Measurements from ENCODE around the gene TNFRSF14.
A peak's percentile ranks its signal among the peaks of the same experiment; 100 is the strongest.
"Not testable (repeated sequence)": the region's sequence is repeated elsewhere in the genome, so short reads cannot be mapped to it uniquely, and the experiment has no call there.

The TNFRSF14 gene

GRCh38 chr1:2577565-2578075, 21.4 kb downstream of the TNFRSF14 start:
- ATAC-seq: peak; percentile 71
- peak overlapping the region; percentile 73 for H3K4me3 Mint-ChIP-seq
- H3K36me3 Mint-ChIP-seq; DNase-seq (ENCODE audit: low spot score in 2 of 2): not testable (repeated sequence)
- H3K27ac Mint-ChIP-seq: peak overlapping the region; percentile 98
- H3K4me1 Mint-ChIP-seq: peaks cover 58% of the 10 kb centered on the region
- H3K9me3 Mint-ChIP-seq: peaks cover 12% of the 10 kb centered on the region

GRCh38 chr1:2578758-2579118, 22.6 kb downstream of the TNFRSF14 start:
- Mint-ChIP-seq H3K36me3 (peaks cover 7% of the 10 kb centered on the region), H3K9me3 (peaks cover 4% of the 10 kb centered on the region), H3K4me3 (peak overlapping the region; percentile 73), H3K4me1 (peaks cover 65% of the 10 kb centered on the region), H3K27ac (peak overlapping the region; percentile 98)
- no peak for ATAC-seq
- no peak for DNase-seq (ENCODE audit: low spot score in 2 of 2)

- peaks cover 11% of the 10 kb centered on the region for H3K36me3 Mint-ChIP-seq
- peaks cover 3% of the 10 kb centered on the region for H3K9me3 Mint-ChIP-seq
- peak overlapping the region; percentile 77 for H3K27ac Mint-ChIP-seq
- DNase-seq (ENCODE audit: low spot score in 2 of 2): no peak
- no peak for ATAC-seq
- peak overlapping the region; percentile 41 for H3K4me3 Mint-ChIP-seq
- H3K4me1 Mint-ChIP-seq: peaks cover 83% of the 10 kb centered on the region
Observed at GRCh38 chr1:2580691-2581090, 24.5 kb downstream of the TNFRSF14 start.

GRCh38 chr1:2582391-2582790, 26.2 kb downstream of the TNFRSF14 start:
- DNase-seq (ENCODE audit: low spot score in 2 of 2) (no peak), ATAC-seq (no peak)
- peaks cover 3% of the 10 kb centered on the region for H3K9me3 Mint-ChIP-seq
- H3K4me1 Mint-ChIP-seq: peaks cover 73% of the 10 kb centered on the region
- peak overlapping the region; percentile 77 for H3K27ac Mint-ChIP-seq
- peak overlapping the region; percentile 41 for H3K4me3 Mint-ChIP-seq
- H3K36me3 Mint-ChIP-seq: peaks cover 17% of the 10 kb centered on the region

GRCh38 chr1:2583331-2583791, 27.2 kb downstream of the TNFRSF14 start:
- DNase-seq (ENCODE audit: low spot score in 2 of 2): no peak
- Mint-ChIP-seq H3K4me1 (peaks cover 68% of the 10 kb centered on the region), H3K27ac (peak overlapping the region; percentile 93), H3K4me3 (peak overlapping the region; percentile 91), H3K36me3 (peaks cover 17% of the 10 kb centered on the region), H3K9me3 (peaks cover 3% of the 10 kb centered on the region)
- peak; percentile 33 for ATAC-seq

GRCh38 chr1:2583871-2584351, 27.7 kb downstream of the TNFRSF14 start:
- H3K27ac Mint-ChIP-seq: peak overlapping the region; percentile 93
- DNase-seq (ENCODE audit: low spot score in 2 of 2): no peak
- H3K4me3 Mint-ChIP-seq: peak overlapping the region; percentile 91
- H3K9me3 Mint-ChIP-seq: peaks cover 1% of the 10 kb centered on the region
- ATAC-seq: no peak
- H3K36me3 Mint-ChIP-seq: peaks cover 17% of the 10 kb centered on the region
- peaks cover 63% of the 10 kb centered on the region for H3K4me1 Mint-ChIP-seq

DNA sequence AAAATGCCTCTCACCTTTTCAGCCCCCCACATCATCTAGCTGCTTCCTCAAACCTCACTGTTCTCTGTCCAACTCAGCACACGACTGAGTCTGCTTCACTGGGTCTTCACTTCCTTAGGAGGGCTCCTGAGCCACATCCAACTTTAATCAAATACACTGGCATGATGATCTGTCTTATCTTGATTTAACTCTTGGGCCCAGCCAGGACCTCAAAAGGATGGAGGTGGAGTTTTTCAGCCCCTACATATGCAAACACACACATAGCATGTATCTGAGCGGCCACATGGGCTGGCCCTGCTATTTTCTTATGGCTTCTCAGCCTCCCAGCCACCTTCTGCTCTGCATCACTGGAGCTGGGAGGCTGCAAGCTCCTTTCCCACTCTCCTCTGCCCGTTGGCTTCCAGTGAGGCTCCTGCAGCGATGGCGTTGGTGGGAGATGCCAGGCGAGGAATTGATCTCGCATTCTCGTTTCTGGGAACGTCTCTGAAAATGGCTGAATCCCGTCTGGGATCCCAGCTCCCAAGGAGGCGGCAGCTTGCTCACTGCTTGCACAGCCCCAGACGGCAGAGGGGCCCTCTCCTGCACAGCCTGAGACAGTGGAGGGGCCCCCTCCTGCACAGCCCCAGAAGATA, 28.6 kb downstream of the TNFRSF14 start:
- ATAC-seq (no peak), DNase-seq (ENCODE audit: low spot score in 2 of 2) (no peak)
- Mint-ChIP-seq H3K27ac (peak overlapping the region; percentile 93), H3K36me3 (peaks cover 17% of the 10 kb centered on the region), H3K4me1 (peaks cover 54% of the 10 kb centered on the region), H3K9me3 (no peaks in the 10 kb centered on the region), H3K4me3 (peak overlapping the region; percentile 91)

DNA sequence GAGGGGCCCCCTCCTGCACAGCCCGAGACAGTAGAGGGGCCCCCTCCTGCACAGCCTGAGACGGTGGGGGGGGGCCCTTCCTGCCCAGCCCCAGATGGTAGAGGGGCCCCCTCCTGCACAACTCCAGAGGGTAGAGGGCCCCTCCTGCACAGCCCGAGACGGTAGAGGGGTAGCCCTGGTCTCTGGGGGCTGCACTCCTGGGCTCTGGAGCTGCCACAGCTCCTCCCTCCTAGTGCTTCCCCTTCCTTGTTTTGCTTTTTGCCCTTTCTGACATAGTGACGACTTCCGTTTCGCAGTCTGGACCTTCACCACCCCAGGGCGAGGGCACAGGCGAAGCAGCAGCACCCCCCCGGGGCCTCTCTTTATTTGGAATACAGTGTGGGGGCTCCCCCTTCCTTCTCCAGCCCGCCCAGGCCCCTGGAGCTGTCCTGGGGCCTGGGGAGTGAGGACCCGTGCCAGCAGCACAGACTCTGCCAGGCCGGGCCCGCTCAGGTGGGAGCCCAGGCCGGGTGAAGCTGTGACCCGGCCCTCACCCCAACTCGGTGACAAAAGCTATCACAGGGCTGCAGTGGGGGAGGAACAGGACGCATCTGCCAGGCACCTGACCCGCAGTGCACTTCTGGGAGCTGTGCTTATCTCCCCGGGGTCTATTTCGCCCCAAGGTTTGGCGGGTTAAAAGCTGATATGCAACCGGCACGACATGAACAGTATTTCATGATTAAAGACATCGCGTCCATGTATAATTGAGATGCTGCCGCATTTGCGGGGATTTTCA, 29.3 kb downstream of the TNFRSF14 start:
- Mint-ChIP-seq H3K36me3 (peaks cover 17% of the 10 kb centered on the region), H3K4me1 (peaks cover 51% of the 10 kb centered on the region), H3K9me3 (no peaks in the 10 kb centered on the region), H3K4me3 (peak overlapping the region; percentile 91), H3K27ac (peak overlapping the region; percentile 93)
- DNase-seq (ENCODE audit: low spot score in 2 of 2) (peak; percentile 47 to 82), ATAC-seq (peak; percentile 61)

- Mint-ChIP-seq H3K36me3 (peaks cover 15% of the 10 kb centered on the region), H3K27ac (peak within 1 kb of the TSS; percentile 93), H3K4me1 (peaks cover 42% of the 10 kb centered on the region), H3K4me3 (peak within 1 kb of the TSS; percentile 91), H3K9me3 (no peaks in the 10 kb centered on the region)
- peak; percentile 85 for ATAC-seq
- DNase-seq (ENCODE audit: low spot score in 2 of 2): peak; percentile 99
Observed at GRCh38 chr1:2586154-2587070, 30.2 kb downstream of the TNFRSF14 start, which contains the start of gene PRXL2B. Gene PRXL2B, plus strand, starts transcription at chr1:2586777. Its CDS starts 109 bp downstream, at chr1:2586886.

GRCh38 chr1:2587071-2587859, 31.1 kb downstream of the TNFRSF14 start:
- H3K9me3 Mint-ChIP-seq: no peaks in the 10 kb centered on the region
- peaks cover 11% of the 10 kb centered on the region for H3K36me3 Mint-ChIP-seq
- H3K27ac Mint-ChIP-seq: no peak overlapping the region
- ATAC-seq: peak; percentile 2
- DNase-seq (ENCODE audit: low spot score in 2 of 2): peak in 1 of 2 donors; percentile 73
- peaks cover 34% of the 10 kb centered on the region for H3K4me1 Mint-ChIP-seq
- H3K4me3 Mint-ChIP-seq: peak overlapping the region; percentile 91

DNA sequence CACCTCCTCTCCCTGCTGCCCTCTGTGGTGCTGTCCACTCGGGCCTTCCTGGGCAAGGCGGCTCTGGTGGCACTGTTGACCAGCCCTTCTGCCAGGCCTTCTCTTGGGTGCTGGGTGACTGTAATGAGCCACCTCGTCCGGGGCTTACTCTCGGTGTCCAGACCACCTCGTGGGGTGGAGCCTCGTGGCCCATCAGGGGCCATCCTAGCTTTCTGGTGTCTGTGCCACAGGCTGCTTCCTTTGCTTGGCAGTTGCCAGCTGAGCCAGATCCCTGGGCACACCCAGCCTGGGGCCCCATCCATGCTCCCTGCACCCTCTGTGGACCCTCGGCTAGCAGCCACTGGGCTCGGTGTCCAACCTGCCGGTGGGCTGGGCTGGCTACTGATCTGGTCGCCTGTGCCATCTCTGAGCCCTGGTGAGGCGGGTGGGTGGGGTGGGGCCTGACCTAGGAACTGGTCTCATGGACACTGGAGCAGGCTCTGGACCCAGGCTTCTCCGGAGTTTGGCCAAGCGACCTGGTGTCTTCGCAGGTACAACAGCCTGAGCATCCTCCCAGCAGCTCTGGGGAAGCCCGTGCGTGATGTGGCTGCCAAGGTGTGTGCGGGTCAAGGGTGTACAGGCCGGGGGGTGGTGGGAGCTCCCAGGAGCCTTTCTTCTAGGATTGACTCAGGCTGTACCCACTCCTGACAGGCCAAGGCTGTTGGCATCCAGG, 31.8 kb downstream of the TNFRSF14 start:
- Mint-ChIP-seq H3K36me3 (peaks cover 11% of the 10 kb centered on the region), H3K4me1 (peaks cover 31% of the 10 kb centered on the region), H3K4me3 (peak overlapping the region; percentile 91), H3K9me3 (no peaks in the 10 kb centered on the region), H3K27ac (no peak overlapping the region)
- DNase-seq (ENCODE audit: low spot score in 2 of 2) (no peak), ATAC-seq (no peak)

DNA sequence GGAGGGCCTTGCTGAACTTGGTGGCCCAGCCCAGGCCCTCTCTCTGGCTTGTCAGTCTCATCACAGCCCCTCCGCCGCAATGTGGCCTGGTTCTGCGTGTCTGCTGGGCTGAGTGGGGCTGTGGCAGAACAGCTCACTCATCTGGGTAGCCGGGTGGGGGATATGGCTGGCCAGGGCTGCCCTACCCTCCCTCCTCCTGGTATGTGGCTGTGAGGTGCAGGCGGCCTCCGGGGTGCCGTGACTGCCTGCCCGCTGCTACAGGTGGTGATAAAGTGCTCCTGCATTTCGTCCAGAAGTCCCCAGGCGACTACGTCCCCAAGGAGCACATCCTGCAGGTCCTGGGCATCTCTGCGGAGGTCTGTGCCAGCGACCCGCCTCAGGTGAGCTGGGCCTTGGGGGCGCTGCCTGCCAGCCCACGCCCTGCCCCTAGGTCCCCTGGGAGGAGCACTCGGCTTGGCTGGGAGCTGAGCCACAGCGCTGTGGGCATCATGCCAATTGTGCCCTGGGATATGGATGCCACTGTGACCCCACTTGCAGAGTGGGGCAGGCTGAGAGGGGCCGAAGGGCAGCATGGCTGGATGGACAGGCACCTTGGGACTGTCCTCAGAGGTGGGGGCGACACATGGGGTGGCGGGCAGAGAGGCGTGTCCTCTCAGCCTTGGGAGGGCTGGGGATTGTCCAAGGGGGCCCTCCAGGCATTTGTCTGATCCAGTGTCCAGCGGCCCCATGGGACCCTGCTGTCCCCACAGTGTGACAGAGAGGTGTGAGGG, 32.7 kb downstream of the TNFRSF14 start:
- DNase-seq (ENCODE audit: low spot score in 2 of 2) (no peak), ATAC-seq (no peak)
- Mint-ChIP-seq H3K4me1 (peaks cover 23% of the 10 kb centered on the region), H3K27ac (no peak overlapping the region), H3K4me3 (no peak overlapping the region), H3K9me3 (no peaks in the 10 kb centered on the region), H3K36me3 (peaks cover 11% of the 10 kb centered on the region)

Data from stimulated activated effector memory CD8-positive, alpha-beta T cell treated with anti-CD3 and anti-CD28 coated beads, Interleukin-12 subunit alpha, Interleukin-12 subunit beta, amount 100 ng/mL, for 72 hours (primary cell).